GM18951 (cell line): Measurements from ENCODE around the gene CCDC142.

Experiments used
- POLR2A ChIP-seq: IDR thresholded peaks from 4 replicates; pipeline ENCODE4 v1.6.1; 2011; ENCODE audit warnings: mild to moderate bottlenecking; ENCODE audit not compliant: insufficient read length, insufficient read depth; ENCODE audit errors: extremely low read depth
- in situ Hi-C: fragments of 300-500 bp; cut with MboI; formaldehyde crosslinking; loops from one replicate; pipeline ENCODE4 v1.12.0; 2022; ENCODE audit warnings: low sequenced_read_pairs, mixed read lengths, inconsistent platforms; ENCODE audit not compliant: unreplicated experiment

The CCDC142 gene, protein sequence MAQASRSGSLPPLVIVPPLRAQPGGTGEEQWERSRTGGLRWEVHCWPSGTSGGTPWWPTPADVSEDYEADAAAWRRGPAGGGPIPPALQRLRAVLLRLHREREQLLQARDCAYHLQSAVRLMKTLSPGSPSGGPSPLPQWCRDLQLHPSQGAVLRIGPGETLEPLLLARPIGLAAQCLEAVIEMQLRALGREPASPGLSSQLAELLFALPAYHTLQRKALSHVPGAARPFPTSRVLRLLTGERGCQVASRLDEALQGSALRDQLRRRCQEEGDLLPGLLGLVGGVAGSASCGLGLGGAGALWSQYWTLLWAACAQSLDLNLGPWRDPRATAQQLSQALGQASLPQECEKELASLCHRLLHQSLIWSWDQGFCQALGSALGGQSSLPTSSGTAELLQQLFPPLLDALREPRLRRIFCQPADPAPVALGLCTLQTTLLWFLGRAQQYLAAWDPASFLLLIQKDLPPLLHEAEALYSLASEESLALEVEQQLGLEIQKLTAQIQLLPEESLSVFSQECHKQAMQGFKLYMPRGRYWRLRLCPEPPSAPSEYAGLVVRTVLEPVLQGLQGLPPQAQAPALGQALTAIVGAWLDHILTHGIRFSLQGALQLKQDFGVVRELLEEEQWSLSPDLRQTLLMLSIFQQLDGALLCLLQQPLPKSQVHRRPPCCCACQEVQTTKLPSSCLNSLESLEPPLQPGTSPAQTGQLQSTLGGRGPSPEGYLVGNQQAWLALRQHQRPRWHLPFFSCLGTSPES

GRCh38 chr2:74482801-74483674 lies at the start of gene CCDC142, which contains the start of gene TTC31:
Gene CCDC142, minus strand, starts transcription at chr2:74482998. Its CDS starts 161 bp downstream, at chr2:74482837.
Gene TTC31, plus strand, starts transcription at chr2:74483081. Its CDS starts 15 bp downstream, at chr2:74483096.
- in situ Hi-C loops = no loop called here
- peak; percentile 77 for TF ChIP-seq POLR2A

- TF ChIP-seq POLR2A = no peak
- in situ Hi-C loops = no loop called here
These were observed 49.4 kb upstream of the CCDC142 start for GRCh38 chr2:74532222-74532621.

- in situ Hi-C loops = no loop called here
- TF ChIP-seq POLR2A = no peak
These were observed 48.9 kb upstream of the CCDC142 start for GRCh38 chr2:74531666-74532065.

DNA sequence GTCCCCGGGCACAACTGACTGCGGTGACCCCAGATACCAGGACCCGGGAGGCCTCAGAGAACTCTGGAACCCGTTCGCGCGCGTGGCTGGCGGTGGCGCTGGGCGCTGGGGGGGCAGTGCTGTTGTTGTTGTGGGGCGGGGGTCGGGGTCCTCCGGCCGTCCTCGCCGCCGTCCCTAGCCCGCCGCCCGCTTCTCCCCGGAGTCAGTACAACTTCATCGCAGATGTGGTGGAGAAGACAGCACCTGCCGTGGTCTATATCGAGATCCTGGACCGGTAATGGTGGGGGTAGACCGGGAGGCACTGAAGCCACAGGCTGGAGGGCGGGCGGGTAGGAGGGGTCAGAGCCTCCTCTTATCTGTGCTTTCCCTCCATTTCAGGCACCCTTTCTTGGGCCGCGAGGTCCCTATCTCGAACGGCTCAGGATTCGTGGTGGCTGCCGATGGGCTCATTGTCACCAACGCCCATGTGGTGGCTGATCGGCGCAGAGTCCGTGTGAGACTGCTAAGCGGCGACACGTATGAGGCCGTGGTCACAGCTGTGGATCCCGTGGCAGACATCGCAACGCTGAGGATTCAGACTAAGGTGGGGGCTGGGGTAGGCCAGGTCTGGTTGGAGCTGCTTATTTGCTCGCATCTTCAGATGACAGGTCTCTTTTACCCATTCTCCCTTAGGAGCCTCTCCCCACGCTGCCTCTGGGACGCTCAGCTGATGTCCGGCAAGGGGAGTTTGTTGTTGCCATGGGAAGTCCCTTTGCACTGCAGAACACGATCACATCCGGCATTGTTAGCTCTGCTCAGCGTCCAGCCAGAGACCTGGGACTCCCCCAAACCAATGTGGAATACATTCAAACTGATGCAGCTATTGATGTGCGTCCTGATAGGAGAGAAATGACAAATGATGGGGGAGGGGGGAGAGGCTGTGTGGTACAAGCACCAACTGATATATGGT lies 47.7 kb upstream of the CCDC142 start:
- peak; percentile 57 for TF ChIP-seq POLR2A
- in situ Hi-C loops = no loop called here

DNA sequence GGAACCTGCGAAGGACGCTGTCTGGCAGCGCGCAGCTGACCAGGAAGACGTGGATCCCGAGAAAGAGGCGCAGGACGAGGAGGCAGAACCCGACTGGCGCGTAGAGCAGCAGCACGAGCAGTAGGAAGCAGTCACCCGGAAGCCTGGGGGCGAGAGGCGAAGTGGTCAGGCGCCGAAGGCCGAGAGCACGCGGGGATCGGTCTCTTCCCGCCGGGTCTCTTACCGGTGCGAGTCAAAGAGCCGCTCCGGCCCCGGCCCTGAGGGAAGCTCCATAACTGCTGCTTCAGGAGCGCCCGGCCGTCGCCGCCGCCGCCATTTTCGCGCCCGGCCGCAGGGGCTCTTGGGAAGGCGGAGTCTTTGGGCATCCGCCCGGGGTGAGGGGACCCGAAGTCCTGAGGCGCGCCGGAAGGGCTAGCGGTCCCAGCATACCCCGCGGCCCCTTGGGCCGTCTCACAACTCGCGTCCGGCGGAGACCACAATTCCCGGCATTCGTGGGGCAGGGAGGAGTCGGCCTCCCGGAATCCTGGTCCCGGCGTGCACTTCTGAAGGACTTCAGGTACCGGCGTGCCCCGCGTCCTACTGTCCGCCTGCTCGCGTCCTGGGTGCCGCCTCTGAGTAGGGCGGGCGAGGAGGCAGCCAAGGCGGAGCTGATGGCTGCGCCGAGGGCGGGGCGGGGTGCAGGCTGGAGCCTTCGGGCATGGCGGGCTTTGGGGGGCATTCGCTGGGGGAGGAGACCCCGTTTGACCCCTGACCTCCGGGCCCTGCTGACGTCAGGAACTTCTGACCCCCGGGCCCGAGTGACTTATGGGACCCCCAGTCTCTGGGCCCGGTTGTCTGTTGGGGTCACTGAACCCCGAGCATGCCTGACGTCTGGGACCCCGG lies 46.8 kb upstream of the CCDC142 start, which contains the start of the genes AUP1 and HTRA2:
Gene AUP1 (minus strand): TSS at position 350 of the 882 bp plus-strand sequence. CDS start 77 bp downstream, at position 273.
Gene HTRA2 (plus strand): TSS at position 577 of the 882 bp plus-strand sequence. CDS start 74 bp downstream, at position 651.
- in situ Hi-C loops = no loop called here
- peak; percentile 97 for TF ChIP-seq POLR2A

GRCh38 chr2:74528600-74529356 lies 46.0 kb upstream of the CCDC142 start:
- in situ Hi-C loops = no loop called here
- TF ChIP-seq POLR2A = no peak

GRCh38 chr2:74527741-74528140 lies 44.9 kb upstream of the CCDC142 start:
- TF ChIP-seq POLR2A = no peak
- in situ Hi-C loops = no loop called here

GRCh38 chr2:74526649-74527230 lies 43.9 kb upstream of the CCDC142 start:
- in situ Hi-C loops = no loop called here
- TF ChIP-seq POLR2A = no peak

DNA sequence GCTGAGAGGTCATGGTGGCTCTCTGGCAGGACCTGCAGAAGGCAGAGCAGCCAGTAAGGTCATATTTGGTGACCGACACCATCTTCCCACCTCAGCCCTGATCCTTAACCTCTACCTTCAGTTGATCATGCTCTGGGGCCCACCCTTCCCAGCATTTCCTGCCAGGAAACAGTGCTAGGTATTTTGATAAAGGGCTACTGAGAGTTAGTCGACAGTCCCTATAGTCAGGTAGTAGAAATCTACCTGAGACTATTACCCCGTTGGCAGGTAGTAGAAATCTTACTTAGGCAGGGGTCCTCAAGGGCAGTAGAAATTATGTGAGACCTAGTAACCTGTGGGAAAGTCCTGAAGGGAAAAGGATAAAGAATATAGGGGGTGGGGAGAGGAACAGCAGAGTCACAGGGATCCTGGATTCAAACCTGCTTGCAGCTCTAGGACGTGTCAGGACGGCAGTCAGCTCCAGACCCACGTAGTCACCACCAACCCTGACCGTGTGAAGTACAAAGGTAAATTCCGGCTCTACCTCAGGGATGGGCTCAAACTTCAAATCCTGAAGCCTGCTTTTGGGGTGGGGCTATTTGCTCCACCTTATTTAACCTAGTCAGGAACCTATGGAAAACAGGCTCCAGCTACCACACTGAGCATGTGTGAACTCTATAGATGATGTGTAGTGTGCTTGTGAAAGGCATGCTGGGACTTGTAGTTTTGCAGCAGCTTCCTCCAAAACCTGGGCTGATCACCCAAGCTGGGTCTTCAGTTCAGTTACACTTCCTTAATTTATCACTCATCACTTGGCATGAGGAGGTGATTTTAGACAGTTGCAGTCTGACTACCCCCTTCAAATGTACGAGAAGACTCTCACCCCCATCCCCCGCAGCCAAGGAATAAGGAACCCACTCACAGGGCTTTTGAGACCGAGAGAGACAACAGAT lies 43.2 kb upstream of the CCDC142 start, which contains the start of gene DQX1:
Gene DQX1 (minus strand): TSS at position 515 of the 932 bp plus-strand sequence. CDS start 502 bp downstream, at position 13.
- no peak for TF ChIP-seq POLR2A
- in situ Hi-C loops = no loop called here
